SK-N-SH treated with all-trans-retinoic acid at 6 μM for 48 hours (cell line): ENCODE data around the gene SNX18.

ENCODE experiments used
- ATAC-seq: fragments of 200-7000 bp; cut with Tn5 transposase; 3 replicates; pipeline ENCODE4 v1.9.1; 2020; ENCODE audit warnings: mild to moderate bottlenecking, moderate library complexity
- ARNTL ChIP-seq: fragments of 450-650 bp; formaldehyde crosslinking; IDR thresholded peaks from 2 replicates; pipeline ENCODE4 v1.5.0; 2020; ENCODE audit warnings: low read depth, mild to moderate bottlenecking, moderate library complexity, borderline replicate concordance
- BACH2 ChIP-seq: fragments of 250-450 bp; sonication (Bioruptor Pico); IDR thresholded peaks from 2 replicates; pipeline ENCODE4 v1.9.0; 2021; ENCODE audit warnings: mild to moderate bottlenecking, borderline replicate concordance
- CSDC2 ChIP-seq: fragments of 250-450 bp; sonication (Bioruptor Pico); IDR thresholded peaks from 2 replicates; pipeline ENCODE4 v1.5.0; 2020; ENCODE audit warnings: mild to moderate bottlenecking, moderate library complexity
- GLIS3 ChIP-seq: fragments of 250-450 bp; sonication (Bioruptor Pico); IDR thresholded peaks from 2 replicates; pipeline ENCODE4 v1.5.0; 2020; ENCODE audit warnings: mild to moderate bottlenecking, moderate library complexity
- ISL1 ChIP-seq: fragments of 250-450 bp; sonication (Bioruptor Pico); IDR thresholded peaks from 2 replicates; pipeline ENCODE4 v2.1.2; 2022; ENCODE audit warnings: mild to moderate bottlenecking, moderate library complexity
- PPARA ChIP-seq: fragments of 250-450 bp; sonication (Bioruptor Pico); IDR thresholded peaks from 2 replicates; pipeline ENCODE4 v1.5.0; 2020; ENCODE audit warnings: mild to moderate bottlenecking, borderline replicate concordance
- RARB ChIP-seq: fragments of 250-450 bp; sonication (Bioruptor Pico); IDR thresholded peaks from 2 replicates; pipeline ENCODE4 v1.8.0; 2021; ENCODE audit warnings: mild to moderate bottlenecking, moderate library complexity
- TCF4 ChIP-seq: fragments of 250-450 bp; sonication (Bioruptor Pico); IDR thresholded peaks from 2 replicates; pipeline ENCODE4 v1.8.0; 2021; ENCODE audit warnings: mild to moderate bottlenecking, moderate library complexity, borderline replicate concordance
- TOX ChIP-seq: fragments of 250-450 bp; sonication (Bioruptor Pico); IDR thresholded peaks from 2 replicates; pipeline ENCODE4 v1.8.0; 2021; ENCODE audit warnings: mild to moderate bottlenecking, moderate library complexity, borderline replicate concordance
- ZC3H10 ChIP-seq: fragments of 250-450 bp; sonication (Bioruptor Pico); IDR thresholded peaks from 2 replicates; pipeline ENCODE4 v1.5.1; 2021; ENCODE audit warnings: mild to moderate bottlenecking, moderate library complexity
- ZFP3 ChIP-seq: fragments of 250-450 bp; sonication (Bioruptor Pico); IDR thresholded peaks from 2 replicates; pipeline ENCODE4 v1.5.0; 2020; ENCODE audit warnings: mild to moderate bottlenecking, moderate library complexity
- ZFP30 ChIP-seq: fragments of 450-650 bp; formaldehyde crosslinking; IDR thresholded peaks from 2 replicates; pipeline ENCODE4 v1.5.0; 2022; ENCODE audit warnings: mild to moderate bottlenecking, moderate library complexity
- ZNF70 ChIP-seq: fragments of 450-650 bp; formaldehyde crosslinking; IDR thresholded peaks from 2 replicates; pipeline ENCODE4 v1.5.0; 2020; ENCODE audit warnings: mild to moderate bottlenecking, moderate library complexity
- ZNF8 ChIP-seq: fragments of 450-650 bp; formaldehyde crosslinking; IDR thresholded peaks from 2 replicates; pipeline ENCODE4 v1.5.0; 2020; ENCODE audit warnings: mild to moderate bottlenecking, moderate library complexity
- TF ChIP-seq, protein P1 (sequence below): fragments of 250-450 bp; sonication (Bioruptor Pico); IDR thresholded peaks from 2 replicates; pipeline ENCODE4 v1.5.1; 2021; ENCODE audit warnings: mild to moderate bottlenecking, moderate library complexity
- TF ChIP-seq, protein P2 (sequence below): fragments of 250-450 bp; sonication (Bioruptor Pico); IDR thresholded peaks from 2 replicates; pipeline ENCODE4 v1.5.0; 2020; ENCODE audit warnings: mild to moderate bottlenecking, moderate library complexity
- TF ChIP-seq, protein P3 (sequence below): fragments of 250-450 bp; sonication (Bioruptor Pico); IDR thresholded peaks from 2 replicates; pipeline ENCODE4 v1.8.0; 2020; ENCODE audit warnings: mild to moderate bottlenecking, moderate library complexity, borderline replicate concordance
- TF ChIP-seq, protein P4 (sequence below): fragments of 250-450 bp; sonication (Bioruptor Pico); IDR thresholded peaks from 2 replicates; pipeline ENCODE4 v1.8.0; 2021; ENCODE audit warnings: low read depth, mild to moderate bottlenecking, moderate library complexity, borderline replicate concordance
- TF ChIP-seq, protein P5 (sequence below): fragments of 250-450 bp; sonication (Bioruptor Pico); IDR thresholded peaks from 2 replicates; pipeline ENCODE4 v1.5.1; 2020; ENCODE audit warnings: low read depth, mild to moderate bottlenecking, moderate library complexity

Gene SNX18

DNA sequence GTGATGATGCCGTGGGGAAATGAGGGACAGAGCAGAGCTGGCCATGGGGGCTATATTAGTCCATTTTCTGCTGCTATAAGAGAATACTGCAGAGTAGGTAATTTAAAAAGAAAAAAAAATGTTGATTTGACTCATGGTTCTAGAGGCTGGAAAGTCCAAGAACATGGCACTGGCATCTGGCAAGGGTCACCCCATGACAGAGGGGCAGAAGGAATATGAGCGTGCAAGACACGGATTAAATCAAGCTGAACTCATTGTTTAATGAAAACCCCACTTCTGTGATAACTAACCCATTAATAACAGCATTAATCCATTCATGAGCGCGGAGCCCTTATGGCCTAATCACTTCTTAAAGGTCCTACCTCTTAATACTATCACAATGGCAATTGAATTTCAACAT, 68.8 kb downstream of the SNX18 start:
- TF ChIP-seq ARNTL (CRISPR knock-in tag) (no peak), ZNF8 (CRISPR knock-in tag) (no peak), TCF4 (CRISPR knock-in tag) (no peak), ZFP3 (no peak), ZFP30 (no peak), RARB (CRISPR knock-in tag) (no peak), BACH2 (CRISPR knock-in tag) (no peak), PPARA (CRISPR knock-in tag) (no peak), CSDC2 (CRISPR knock-in tag) (no peak), ZC3H10 (no peak), TOX (CRISPR knock-in tag) (no peak), ISL1 (no peak), ZNF70 (no peak)
- TF ChIP-seq, protein P1, sequence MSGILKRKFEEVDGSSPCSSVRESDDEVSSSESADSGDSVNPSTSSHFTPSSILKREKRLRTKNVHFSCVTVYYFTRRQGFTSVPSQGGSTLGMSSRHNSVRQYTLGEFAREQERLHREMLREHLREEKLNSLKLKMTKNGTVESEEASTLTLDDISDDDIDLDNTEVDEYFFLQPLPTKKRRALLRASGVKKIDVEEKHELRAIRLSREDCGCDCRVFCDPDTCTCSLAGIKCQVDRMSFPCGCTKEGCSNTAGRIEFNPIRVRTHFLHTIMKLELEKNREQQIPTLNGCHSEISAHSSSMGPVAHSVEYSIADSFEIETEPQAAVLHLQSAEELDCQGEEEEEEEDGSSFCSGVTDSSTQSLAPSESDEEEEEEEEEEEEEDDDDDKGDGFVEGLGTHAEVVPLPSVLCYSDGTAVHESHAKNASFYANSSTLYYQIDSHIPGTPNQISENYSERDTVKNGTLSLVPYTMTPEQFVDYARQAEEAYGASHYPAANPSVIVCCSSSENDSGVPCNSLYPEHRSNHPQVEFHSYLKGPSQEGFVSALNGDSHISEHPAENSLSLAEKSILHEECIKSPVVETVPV (CRISPR knock-in tag): no peak
- TF ChIP-seq, protein P2, sequence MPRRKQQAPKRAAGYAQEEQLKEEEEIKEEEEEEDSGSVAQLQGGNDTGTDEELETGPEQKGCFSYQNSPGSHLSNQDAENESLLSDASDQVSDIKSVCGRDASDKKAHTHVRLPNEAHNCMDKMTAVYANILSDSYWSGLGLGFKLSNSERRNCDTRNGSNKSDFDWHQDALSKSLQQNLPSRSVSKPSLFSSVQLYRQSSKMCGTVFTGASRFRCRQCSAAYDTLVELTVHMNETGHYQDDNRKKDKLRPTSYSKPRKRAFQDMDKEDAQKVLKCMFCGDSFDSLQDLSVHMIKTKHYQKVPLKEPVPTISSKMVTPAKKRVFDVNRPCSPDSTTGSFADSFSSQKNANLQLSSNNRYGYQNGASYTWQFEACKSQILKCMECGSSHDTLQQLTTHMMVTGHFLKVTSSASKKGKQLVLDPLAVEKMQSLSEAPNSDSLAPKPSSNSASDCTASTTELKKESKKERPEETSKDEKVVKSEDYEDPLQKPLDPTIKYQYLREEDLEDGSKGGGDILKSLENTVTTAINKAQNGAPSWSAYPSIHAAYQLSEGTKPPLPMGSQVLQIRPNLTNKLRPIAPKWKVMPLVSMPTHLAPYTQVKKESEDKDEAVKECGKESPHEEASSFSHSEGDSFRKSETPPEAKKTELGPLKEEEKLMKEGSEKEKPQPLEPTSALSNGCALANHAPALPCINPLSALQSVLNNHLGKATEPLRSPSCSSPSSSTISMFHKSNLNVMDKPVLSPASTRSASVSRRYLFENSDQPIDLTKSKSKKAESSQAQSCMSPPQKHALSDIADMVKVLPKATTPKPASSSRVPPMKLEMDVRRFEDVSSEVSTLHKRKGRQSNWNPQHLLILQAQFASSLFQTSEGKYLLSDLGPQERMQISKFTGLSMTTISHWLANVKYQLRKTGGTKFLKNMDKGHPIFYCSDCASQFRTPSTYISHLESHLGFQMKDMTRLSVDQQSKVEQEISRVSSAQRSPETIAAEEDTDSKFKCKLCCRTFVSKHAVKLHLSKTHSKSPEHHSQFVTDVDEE (CRISPR knock-in tag): no peak
- TF ChIP-seq, protein P3, sequence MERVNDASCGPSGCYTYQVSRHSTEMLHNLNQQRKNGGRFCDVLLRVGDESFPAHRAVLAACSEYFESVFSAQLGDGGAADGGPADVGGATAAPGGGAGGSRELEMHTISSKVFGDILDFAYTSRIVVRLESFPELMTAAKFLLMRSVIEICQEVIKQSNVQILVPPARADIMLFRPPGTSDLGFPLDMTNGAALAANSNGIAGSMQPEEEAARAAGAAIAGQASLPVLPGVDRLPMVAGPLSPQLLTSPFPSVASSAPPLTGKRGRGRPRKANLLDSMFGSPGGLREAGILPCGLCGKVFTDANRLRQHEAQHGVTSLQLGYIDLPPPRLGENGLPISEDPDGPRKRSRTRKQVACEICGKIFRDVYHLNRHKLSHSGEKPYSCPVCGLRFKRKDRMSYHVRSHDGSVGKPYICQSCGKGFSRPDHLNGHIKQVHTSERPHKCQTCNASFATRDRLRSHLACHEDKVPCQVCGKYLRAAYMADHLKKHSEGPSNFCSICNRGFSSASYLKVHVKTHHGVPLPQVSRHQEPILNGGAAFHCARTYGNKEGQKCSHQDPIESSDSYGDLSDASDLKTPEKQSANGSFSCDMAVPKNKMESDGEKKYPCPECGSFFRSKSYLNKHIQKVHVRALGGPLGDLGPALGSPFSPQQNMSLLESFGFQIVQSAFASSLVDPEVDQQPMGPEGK: no peak
- TF ChIP-seq, protein P4, sequence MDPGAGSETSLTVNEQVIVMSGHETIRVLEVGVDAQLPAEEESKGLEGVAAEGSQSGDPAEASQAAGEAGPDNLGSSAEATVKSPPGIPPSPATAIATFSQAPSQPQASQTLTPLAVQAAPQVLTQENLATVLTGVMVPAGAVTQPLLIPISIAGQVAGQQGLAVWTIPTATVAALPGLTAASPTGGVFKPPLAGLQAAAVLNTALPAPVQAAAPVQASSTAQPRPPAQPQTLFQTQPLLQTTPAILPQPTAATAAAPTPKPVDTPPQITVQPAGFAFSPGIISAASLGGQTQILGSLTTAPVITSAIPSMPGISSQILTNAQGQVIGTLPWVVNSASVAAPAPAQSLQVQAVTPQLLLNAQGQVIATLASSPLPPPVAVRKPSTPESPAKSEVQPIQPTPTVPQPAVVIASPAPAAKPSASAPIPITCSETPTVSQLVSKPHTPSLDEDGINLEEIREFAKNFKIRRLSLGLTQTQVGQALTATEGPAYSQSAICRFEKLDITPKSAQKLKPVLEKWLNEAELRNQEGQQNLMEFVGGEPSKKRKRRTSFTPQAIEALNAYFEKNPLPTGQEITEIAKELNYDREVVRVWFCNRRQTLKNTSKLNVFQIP (CRISPR knock-in tag): no peak
- no peak for ATAC-seq

DNA sequence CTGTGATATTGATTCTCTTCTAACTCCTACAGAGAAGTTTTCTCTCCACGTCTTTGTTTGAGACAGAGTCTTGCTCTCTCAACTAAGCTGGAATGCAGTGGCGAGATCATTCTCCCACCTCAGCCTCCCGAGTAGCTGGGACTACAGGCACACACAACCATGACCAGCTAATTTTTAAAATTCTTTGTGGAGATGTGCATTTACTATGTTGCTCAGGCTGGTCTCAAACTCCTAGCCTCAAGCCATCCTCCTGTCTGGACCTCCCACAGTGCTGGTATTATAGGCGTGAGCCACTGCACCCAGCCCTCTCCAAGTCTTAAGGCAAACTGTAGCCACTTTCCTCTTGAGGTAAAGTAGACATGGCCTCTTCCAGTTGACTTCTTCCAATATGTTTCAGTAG, 72.2 kb downstream of the SNX18 start:
- TF ChIP-seq, protein P3: no peak
- no peak for ATAC-seq

DNA sequence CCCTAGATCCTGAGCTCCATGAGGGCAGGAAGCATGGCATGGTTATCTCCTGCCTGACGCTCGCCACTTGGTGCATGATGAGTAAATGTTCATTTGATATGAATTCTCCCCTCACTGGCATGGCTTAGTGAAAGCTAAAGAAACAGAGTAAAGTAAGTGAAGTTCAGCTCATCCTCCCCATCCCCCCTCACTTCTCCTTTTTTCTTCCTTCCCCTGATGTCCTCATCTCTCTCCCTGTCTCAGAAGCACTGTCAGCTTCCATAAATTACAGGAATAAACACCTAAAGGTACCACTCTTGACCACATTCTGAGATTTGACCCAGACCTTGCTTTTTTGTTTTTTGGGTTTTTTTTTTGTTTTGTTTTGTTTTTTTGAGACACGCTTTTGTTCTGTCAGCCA, 73.3 kb downstream of the SNX18 start:
- TF ChIP-seq, protein P2 (CRISPR knock-in tag): no peak
- TF ChIP-seq ZNF8 (CRISPR knock-in tag) (no peak), CSDC2 (CRISPR knock-in tag) (no peak), ZFP30 (no peak), TOX (CRISPR knock-in tag) (no peak), GLIS3 (no peak), PPARA (CRISPR knock-in tag) (no peak)
- TF ChIP-seq, protein P5, sequence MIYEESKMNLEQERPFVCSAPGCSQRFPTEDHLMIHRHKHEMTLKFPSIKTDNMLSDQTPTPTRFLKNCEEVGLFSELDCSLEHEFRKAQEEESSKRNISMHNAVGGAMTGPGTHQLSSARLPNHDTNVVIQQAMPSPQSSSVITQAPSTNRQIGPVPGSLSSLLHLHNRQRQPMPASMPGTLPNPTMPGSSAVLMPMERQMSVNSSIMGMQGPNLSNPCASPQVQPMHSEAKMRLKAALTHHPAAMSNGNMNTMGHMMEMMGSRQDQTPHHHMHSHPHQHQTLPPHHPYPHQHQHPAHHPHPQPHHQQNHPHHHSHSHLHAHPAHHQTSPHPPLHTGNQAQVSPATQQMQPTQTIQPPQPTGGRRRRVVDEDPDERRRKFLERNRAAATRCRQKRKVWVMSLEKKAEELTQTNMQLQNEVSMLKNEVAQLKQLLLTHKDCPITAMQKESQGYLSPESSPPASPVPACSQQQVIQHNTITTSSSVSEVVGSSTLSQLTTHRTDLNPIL: no peak
- TF ChIP-seq, protein P3: no peak
- TF ChIP-seq, all 23 proteins: peak for 0
- ATAC-seq: no peak
